ENCODE measurements around the gene GAB2.

GAB2 gene

DNA sequence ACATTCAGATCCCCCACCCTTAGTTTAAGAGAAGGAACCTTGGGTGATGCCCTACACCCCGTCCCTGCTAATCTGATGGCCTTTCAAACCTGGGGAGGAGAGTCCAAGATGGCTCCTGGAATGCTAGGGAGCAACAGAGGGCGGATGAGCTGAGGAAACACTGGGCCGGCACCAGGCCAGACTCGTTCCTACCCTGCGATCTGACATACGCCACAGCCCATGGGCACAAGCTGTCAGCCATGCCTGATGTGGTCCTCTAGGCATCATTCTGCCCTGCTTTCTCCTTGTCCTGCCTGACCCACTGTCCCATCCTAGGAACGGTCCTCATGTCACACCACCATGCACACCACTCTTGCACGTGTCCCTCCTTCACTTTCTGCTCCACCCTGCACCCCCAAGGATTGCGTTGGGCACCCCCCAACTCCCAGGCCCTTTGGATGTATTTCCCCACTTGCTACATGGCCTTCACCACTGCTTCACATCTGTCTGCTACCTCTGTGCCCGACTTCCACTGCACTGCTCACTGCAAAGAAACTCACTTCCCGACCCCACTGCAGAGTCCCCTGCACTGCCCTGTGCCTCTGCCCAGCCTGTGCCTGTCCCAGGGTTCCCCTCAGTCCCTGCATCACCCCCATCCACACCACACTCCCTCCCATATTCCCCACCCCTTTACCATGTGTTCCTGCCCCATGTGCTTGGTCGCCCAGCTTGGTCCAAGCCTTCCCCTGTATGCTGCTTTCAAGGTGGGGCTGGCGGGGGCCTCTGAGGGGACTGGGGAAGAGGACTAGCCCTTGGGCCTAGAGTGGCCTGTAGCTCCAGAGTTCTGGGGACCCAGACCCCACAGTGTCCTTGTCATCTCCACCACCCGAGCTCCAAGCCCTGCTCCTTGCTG, 199.7 kb downstream of the GAB2 start:
- no peak for DNase-seq

DNA sequence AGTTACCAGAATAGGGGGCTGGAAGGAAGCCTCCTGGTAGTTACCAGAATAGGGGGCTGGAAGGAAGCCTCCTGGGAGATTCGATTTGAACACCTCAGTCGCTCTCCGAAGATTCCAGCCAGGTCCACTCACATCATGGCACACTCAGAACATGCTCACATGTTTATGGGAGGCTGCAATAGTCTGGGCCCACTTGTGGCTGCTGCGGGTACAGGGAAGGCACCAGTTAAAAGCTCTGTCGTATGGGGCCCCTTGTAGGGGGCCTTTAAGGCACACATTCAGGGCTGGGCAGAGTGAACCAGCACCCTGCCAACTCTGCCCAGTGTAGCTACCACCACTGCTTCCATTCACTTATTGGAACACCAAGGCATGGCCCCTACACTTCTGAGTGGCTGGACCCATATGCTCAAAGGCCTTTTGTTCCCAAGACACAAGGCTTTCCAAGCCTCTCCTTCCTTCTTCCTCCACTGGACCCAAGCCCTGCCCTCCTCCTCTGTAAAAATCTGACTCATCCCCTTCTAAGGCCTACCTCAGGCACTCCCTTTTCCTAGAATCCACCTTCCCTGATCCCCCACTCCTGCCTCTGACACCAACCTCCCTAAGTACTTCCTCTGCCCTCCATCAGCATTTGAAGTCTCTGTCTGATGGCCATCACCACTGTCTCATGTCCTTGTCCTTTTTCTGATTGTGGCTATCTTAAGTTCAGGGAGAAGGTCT, 200.9 kb downstream of the GAB2 start:
- DNase-seq, result no peak

GRCh38 chr11:78216021-78216420, 201.6 kb downstream of the GAB2 start:
- no peak for DNase-seq

DNA sequence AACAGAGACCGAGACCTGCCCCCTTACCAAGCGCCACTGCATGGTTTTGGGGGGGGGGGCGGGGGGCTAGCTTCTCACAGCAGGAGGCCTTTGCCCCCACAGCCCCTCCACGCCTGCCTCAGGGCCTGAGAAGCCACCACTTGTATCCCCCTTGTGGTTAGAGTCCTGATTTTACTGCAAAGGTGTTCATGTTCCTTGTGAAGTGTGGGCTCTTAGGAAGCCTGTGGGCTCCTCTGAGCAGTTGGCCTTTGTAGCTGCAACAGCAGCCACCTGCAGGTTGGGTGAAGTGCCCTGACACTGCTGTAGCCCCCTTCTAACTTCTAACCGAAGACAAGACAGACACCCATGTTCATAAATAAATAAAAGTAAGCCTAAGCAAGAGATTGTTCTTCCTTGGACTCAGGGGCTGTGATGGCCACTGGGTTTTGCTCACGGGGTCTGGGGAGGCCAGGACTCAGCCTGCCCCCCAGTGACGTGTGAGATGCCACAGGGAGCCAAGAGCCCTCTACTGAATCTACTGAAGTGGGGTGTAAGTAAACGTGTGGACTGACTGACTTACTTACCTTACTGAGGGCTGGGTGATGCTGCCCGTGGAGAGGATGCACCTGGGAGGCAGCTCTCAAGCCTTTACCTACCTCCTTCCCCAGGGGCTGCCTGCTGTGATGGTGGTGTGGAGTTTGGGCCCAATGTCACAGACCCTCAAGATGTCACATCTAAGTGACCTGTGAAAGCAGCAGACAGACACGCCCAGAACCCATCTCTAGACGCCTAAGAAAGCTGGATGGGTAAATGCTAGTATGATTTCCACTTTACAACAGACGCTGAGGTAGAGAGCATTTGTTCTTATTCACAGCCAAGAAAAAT, 203.1 kb downstream of the GAB2 start:
- DNase-seq, result no peak

DNA sequence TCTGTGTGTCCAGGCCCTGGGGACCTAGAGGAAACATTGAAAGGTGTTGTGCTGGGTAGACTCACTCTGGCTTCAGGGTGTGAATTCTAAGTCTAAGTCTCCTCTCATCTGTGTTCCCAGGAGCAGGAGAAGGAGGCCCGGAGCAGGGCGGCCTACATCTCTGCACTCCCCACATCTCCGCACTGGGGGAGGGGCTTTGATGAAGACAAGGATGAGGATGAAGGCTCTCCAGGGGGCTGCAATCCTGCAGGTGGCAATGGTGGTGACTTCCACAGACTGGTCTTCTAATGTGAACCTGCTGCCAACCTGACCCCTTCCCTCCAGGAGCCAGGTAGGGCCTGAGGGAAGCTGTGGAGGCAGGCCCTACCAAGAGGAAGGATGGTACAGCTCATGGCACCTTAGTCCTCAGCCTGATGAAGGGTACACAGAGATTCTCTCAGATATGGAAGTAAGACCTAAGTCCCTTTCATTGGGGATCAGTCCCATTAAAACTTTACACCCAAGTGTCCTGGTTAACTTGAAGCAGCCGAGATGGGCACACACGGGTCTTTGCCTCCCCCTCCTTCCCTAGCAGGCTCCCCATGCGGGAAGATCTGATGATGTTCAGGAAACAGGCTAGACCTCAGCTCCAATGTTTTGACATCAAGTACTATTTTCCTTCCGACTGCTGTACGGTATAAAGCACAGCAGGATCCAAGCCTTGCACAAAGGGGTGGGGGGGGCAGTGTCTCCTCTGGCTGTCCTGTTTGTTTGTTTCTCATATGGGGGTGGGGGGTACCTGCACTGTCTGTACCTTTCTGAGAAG, 203.9 kb downstream of the GAB2 start:
- no peak for DNase-seq

DNA sequence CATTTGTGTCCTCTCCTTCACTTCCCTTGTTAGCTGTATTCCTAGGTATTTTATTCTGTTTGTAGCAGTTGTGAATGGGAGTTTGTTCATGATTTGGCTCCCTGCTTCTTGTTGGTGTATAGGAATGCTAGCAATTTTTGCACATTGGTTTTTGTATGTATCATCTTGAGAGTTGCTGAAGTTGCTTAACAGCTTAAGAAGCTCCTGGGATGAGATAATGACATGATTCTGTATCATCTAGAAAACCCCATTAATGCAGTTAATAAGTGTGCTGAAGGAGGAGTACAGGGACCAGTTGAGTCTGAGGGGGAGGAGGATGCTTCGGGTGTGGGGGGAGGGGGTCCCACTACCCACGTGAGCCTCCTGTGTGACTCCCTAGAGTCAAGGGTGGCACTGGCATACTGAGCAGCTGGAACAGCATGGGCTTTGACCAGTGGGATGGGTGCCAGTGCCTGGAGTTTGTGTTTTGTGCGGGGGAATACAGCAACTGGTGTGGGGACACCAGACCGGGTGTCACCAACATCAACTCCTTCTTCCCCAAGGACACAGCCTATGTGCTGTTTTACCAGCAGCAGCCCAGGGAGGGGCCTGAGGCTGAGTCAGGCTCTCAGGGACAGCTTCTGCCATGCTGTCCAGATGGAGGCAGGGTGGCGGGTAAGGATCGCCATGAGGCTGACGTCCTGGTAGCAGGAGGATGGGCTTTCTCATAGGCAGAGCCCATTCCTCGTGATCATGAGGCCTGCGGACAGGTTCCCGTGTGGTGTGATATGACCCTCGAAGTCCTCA, 204.8 kb downstream of the GAB2 start:
- no peak for DNase-seq

DNA sequence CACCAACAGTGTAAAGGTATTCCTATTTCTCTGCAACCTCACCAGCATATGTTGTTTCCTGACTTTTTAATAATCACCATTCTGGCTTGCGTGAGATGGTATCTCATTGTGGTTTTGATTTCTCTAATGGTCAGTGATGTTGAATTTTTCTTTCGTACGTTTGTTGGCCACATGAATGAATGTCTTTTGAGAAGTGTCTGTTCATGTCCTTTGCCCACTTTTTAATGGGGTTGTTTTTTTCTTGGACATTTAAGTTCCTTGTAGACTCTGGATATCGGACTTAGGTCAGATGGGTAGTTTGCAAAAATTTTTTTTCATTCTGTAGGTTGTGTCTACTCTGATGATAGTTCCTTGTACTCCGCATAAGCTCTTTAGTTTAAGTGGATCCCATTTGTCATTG, 206.1 kb downstream of the GAB2 start:
- no peak for DNase-seq

- no peak for DNase-seq
Observed at GRCh38 chr11:78210000-78210608, 207.5 kb downstream of the GAB2 start.

- DNase-seq, result no peak
Observed at GRCh38 chr11:78209478-78209877, 208.1 kb downstream of the GAB2 start.

GRCh38 chr11:78208257-78209165, 209.1 kb downstream of the GAB2 start:
- no peak for DNase-seq

GRCh38 chr11:78207532-78208256, 209.9 kb downstream of the GAB2 start:
- DNase-seq, result no peak

DNA sequence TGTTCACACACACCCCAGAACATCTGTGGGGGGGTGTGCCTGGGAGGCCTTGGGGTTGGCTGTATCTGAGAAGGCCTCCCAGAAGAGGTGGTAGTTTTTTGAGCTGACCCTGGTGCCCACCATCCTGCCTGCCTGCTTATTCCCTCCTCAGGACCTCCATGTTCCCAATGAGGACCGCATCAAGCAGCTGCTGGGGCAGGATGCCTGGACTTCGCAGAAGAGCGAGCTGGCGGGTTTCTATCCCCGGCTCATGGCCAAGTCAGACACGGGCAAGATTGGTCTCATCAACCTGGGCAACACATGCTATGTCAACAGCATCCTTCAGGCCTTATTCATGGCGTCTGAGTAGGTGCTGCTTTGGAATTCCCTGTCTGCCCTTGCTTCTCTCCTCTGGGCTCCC, 211.9 kb downstream of the GAB2 start:
- no peak for DNase-seq

GRCh38 chr11:78205256-78205655, 212.4 kb downstream of the GAB2 start:
- DNase-seq, result no peak

DNA sequence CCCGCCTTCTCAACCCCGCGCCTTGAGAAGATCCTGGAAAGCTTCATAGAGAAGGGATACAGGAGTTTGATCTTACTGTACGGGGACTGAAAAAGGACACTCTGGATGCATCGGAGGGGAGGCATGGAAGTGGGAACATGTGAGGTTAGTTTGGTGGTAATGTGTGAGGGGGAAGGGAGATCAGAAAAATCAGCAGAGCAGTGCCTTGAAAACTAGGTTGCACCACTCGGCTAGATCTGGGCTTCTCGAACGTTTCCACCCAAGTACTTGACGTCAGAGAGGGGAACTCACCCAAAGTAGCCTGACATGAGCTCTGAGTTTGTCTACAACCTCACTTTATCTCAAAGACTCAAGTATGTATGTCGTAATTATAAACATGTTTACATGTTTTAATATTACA, 214.4 kb downstream of the GAB2 start:
- peak in 1 of 2 experiments; percentile 19 for DNase-seq

GRCh38 chr11:78202733-78203167, 214.9 kb downstream of the GAB2 start:
- peak; percentile 25 to 36 for DNase-seq

GRCh38 chr11:78201096-78201818, 216.4 kb downstream of the GAB2 start:
- no peak for DNase-seq

DNA sequence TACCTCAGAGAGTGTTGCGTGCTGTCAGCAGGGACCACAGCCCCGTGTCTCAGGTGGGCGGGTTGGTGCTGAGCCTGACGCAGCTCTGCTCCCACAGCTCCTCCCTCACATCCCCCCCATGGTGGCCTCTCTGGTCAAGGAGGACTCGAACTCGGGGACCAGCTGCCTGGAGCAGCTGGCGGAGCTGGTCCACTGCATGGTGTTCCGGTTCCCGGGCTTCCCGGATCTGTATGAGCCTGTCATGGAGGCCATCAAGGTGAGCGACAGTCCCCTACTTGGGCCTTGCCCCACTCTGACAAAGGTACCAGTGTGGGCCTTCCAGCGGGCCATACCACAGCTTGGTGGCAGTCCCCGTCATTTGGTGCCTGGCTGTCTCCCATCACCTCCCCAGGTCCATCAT, 217.1 kb downstream of the GAB2 start:
- no peak for DNase-seq

DNA sequence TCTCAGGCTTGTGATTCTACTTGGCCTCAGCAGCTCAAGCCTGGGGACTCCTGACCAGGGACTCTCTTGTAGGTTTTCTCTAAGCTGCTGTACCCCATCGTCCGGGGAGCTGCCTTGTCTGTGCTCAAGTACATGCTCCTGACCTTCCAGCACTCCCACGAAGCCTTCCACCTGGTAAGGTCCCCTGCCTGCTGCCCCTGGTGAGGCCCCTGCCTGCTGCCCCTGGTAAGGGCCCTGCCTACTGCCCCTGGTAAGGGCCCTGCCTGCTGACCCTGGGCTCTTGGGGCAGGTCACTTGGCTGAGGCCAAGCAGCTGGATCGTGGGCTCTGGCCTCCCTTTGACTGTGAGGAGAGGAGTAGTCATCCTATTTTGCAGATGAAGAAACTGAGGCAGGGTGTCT, 217.6 kb downstream of the GAB2 start:
- DNase-seq, result no peak

- DNase-seq, result no peak
Observed at GRCh38 chr11:78199653-78200015, 218.0 kb downstream of the GAB2 start.

Data from activated CD4-positive, alpha-beta T cell treated with anti-CD3 and anti-CD28 coated beads, Interleukin-2, amount 50 U/mL, for 48 hours (primary cell).